Activated T-helper 1 cell treated with anti-CD3 and anti-CD28 coated beads, Interleukin-12 subunit alpha, Interleukin-12 subunit beta, Interleukin-2, Interleukin-4 antibody, amounts not matched to agents 30 ng/mL and 10 ng/mL and 1 ng/mL, durations not matched to agents 14 hours and 24 hours and 36 hours (primary cell): ENCODE data around the gene RET. TPM values are rescaled to one million over a fixed set of nuclear protein-coding genes. Genes with fewer than 3 reads are reported as not detected.

ENCODE experiments used
- DNase-seq: peaks from one replicate; pipeline ENCODE4 v3.0.0; 2021; ENCODE audit warnings: low spot score
- H3K27ac Mint-ChIP-seq: one replicate; pipeline ENCODE4 v1.8.0; 2021; ENCODE audit warnings: mild to moderate bottlenecking, mixed read lengths
- H3K27me3 Mint-ChIP-seq: one replicate; pipeline ENCODE4 v1.8.0; 2022; ENCODE audit warnings: mild to moderate bottlenecking, moderate library complexity, mixed read lengths; ENCODE audit not compliant: insufficient read depth
- H3K36me3 Mint-ChIP-seq: one replicate; pipeline ENCODE4 v1.8.0; 2021; ENCODE audit warnings: low read depth, mixed read lengths
- H3K4me1 Mint-ChIP-seq: one replicate; pipeline ENCODE4 v1.8.0; 2021; ENCODE audit warnings: low read depth, mixed read lengths
- H3K4me3 Mint-ChIP-seq: one replicate; pipeline ENCODE4 v1.8.0; 2021; ENCODE audit warnings: mild to moderate bottlenecking, moderate library complexity, mixed read lengths
- H3K9me3 Mint-ChIP-seq: one replicate; pipeline ENCODE4 v1.8.0; 2021; ENCODE audit warnings: mixed read lengths
- intact Hi-C: fragments of 100-400 bp; cut with micrococcal nuclease; formaldehyde crosslinking; loops from one replicate; pipeline ENCODE4 v1.15.1; 2024
- total RNA-seq: library from RNA; stranded (reverse); gene quantifications from 2 replicates; pipeline ENCODE4 v1.2.3, GENCODE V29; 2022

The RET gene
- total RNA-seq, 1 donor from 2014 or later, result 0.31 TPM

DNA sequence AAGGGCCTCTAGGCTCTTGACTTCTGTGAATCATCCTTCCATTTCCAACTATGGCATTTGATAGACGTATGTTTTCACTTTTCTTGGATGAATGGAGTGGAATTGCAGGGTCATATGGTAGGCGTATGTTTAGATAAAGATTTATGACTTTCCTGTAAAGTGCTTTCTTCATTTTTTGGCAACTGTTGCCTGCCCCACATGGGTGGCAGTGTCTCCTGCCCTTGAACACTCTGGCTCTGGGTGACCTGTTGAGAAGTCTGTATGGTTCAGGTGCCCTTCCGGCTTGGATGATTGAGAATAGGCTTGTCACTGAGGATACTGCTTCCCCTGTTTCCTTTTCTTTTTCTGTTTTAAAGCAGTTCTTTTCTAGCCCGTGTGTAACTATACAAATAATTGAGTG is 23.1 kb downstream of the RET start:
- no peak overlapping the region for H3K27ac Mint-ChIP-seq

DNA sequence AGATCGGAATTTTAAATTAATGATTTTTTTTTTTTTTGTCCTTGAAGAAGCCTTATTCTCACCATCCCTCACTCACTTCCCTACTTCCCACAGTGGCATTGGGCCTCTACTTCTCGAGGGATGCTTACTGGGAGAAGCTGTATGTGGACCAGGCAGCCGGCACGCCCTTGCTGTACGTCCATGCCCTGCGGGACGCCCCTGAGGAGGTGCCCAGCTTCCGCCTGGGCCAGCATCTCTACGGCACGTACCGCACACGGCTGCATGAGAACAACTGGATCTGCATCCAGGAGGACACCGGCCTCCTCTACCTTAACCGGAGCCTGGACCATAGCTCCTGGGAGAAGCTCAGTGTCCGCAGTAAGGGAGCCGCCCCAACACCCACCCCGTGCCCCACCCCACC is 23.5 kb downstream of the RET start:
- no peak overlapping the region for H3K27ac Mint-ChIP-seq
- H3K36me3 Mint-ChIP-seq, result no peaks in the 10 kb centered on the region
- intact Hi-C loops, result loop anchor here (10.0 kb wide), 1 partner anchor 926 kb away; no protein-coding TSS in a partner anchor
- H3K4me1 Mint-ChIP-seq, result no peaks in the 10 kb centered on the region
- no peak for DNase-seq
- H3K27me3 Mint-ChIP-seq, result peaks cover 25% of the 10 kb centered on the region
- no peak overlapping the region for H3K4me3 Mint-ChIP-seq
- no peaks in the 10 kb centered on the region for H3K9me3 Mint-ChIP-seq

More for the DNA sequence above, 23.1 kb downstream of the RET start:
- intact Hi-C loops, result loop anchor here (10.0 kb wide), 1 partner anchor 925 kb away; no protein-coding TSS in a partner anchor
- Mint-ChIP-seq H3K36me3 (no peaks in the 10 kb centered on the region), H3K27me3 (peaks cover 24% of the 10 kb centered on the region), H3K9me3 (no peaks in the 10 kb centered on the region), H3K4me1 (no peaks in the 10 kb centered on the region), H3K4me3 (no peak overlapping the region)
- no peak for DNase-seq

DNA sequence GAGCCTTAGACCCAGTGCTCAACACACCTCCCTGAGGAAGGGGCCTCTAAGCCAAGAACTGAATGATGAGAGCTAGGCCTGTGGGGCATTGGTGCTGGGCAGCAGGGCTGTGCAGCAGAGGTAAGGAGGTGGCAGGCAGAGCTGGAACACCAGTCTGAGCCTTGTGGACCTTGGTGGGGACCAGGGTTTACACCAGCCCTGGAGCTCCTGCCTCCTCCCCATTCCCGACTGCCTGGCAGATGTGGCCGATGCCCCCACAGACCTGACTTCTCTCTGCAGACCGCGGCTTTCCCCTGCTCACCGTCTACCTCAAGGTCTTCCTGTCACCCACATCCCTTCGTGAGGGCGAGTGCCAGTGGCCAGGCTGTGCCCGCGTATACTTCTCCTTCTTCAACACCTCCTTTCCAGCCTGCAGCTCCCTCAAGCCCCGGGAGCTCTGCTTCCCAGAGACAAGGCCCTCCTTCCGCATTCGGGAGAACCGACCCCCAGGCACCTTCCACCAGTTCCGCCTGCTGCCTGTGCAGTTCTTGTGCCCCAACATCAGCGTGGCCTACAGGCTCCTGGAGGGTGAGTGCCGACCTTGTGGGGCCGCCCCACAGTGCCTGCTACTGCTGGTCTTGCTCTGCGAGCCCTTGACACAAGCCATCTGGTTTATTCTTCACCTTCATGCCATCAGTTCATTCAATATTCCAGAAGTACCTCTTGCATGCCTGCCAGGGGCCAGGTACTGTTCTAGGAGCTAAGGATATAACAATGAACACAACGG is 25.4 kb downstream of the RET start:
- H3K27me3 Mint-ChIP-seq, result peaks cover 25% of the 10 kb centered on the region
- peak overlapping the region; percentile 13 for H3K4me3 Mint-ChIP-seq
- peaks cover 8% of the 10 kb centered on the region for H3K4me1 Mint-ChIP-seq
- DNase-seq, result no peak
- intact Hi-C loops, result loop anchor here (10.0 kb wide), 1 partner anchor 927 kb away; no protein-coding TSS in a partner anchor
- no peak overlapping the region for H3K27ac Mint-ChIP-seq
- no peaks in the 10 kb centered on the region for H3K36me3 Mint-ChIP-seq
- no peaks in the 10 kb centered on the region for H3K9me3 Mint-ChIP-seq

DNA sequence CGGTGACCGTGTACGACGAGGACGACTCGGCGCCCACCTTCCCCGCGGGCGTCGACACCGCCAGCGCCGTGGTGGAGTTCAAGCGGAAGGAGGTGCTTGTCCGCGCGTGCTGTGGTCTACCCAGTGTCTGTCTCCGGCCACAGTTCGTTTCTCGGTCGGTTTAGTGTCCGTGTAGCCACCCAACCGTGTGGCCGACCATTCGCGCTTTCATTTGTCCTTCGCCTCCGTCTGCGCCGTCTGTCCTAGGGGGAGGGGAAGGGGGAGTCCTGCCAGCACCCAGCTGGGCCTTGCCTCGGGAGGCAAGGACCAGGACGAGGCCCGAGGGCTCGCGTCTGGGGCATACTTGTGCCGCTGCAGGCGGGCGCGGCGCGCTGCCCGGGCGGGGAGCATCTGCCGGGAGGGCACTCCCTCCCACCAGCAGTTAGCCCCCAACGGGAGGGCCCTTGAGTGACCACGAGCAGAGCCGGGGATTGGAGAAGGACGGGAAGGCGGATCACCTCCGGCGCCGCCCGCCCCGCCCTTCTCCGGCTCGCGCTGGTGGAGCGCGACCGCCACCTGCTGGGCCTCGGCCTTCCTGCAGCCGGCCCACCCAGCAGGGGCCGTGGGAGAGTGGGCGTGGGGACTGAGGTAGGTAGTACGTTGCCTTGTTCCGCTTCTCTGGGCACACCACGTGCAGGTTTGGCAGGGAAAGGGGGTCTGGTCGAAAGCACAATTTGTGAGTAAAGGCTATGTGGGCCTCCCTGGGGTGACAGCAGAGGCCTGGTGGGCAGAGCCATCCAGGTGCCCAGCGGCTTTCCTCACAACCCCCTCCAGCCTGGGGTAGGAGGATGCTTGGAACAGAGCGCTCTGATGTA is 28.5 kb downstream of the RET start:
- Mint-ChIP-seq H3K9me3 (no peaks in the 10 kb centered on the region), H3K4me1 (peaks cover 13% of the 10 kb centered on the region), H3K36me3 (no peaks in the 10 kb centered on the region), H3K4me3 (peak overlapping the region; percentile 73), H3K27me3 (peaks cover 20% of the 10 kb centered on the region), H3K27ac (no peak overlapping the region)
- intact Hi-C loops, result loop anchor here (1.0 to 10.0 kb wide), 11 partner anchors 15 to 931 kb away; partner anchors contain the start of genes BMS1, ZNF32 and ZNF33B
- DNase-seq, result peak; percentile 77

DNA sequence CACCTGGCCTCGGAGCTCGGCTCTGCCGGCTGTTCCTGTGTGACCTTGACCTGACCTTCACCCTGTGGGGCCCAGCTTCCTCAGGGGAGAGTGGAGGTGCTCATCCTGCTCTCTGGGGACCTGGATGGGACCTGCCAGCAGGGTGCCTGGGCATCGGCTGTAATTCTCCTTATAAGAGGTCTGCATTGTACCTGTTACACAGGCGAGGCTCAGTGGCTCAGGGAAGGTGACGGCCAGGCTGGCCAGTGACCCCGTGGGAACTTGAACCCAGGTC is 29.0 kb downstream of the RET start:
- H3K36me3 Mint-ChIP-seq, result no peaks in the 10 kb centered on the region
- H3K27ac Mint-ChIP-seq, result no peak overlapping the region
- DNase-seq, result no peak

DNA sequence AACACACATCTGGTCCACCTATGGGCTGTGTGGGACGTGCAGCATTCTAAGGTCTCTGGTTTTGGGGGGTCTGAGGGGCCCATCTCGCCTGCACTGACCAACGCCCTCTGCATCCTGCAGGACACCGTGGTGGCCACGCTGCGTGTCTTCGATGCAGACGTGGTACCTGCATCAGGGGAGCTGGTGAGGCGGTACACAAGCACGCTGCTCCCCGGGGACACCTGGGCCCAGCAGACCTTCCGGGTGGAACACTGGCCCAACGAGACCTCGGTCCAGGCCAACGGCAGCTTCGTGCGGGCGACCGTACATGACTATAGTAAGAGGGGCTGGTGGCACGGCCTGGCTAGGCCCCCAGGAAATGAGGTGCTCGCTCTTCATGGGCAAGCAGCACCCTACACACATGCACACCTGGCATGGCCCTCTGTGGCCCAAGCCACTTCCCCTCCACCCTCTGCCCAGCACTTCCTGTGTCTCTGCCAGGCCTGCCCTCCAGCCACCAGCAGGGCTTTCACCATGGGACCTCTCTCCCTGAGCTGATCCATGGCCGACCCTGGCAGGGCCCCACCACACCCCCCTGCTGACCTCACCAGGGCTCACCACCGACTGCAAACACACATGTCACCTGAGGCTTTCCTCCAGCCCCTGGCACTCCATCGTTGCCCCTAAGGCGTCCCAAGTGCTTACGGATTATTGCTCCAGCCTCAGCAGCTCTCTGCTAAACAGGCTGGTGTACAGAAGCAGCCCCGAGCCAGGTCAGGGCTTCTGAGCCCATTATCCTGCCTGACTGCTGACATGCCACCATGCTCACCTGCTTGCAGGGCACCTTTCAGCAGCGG is 29.6 kb downstream of the RET start:
- Mint-ChIP-seq H3K36me3 (no peaks in the 10 kb centered on the region), H3K9me3 (no peaks in the 10 kb centered on the region), H3K27ac (no peak overlapping the region), H3K4me3 (peak overlapping the region; percentile 48), H3K27me3 (peaks cover 20% of the 10 kb centered on the region), H3K4me1 (peaks cover 18% of the 10 kb centered on the region)
- DNase-seq, result no peak
- intact Hi-C loops, result loop anchor here (10.0 kb wide), 1 partner anchor 932 kb away; no protein-coding TSS in a partner anchor

More for the DNA sequence above, 29.0 kb downstream of the RET start:
- peaks cover 18% of the 10 kb centered on the region for H3K4me1 Mint-ChIP-seq
- intact Hi-C loops, result loop anchor here (1.0 to 10.0 kb wide), 11 partner anchors 14 to 931 kb away; partner anchors contain the start of genes BMS1, ZNF32 and ZNF33B
- H3K27me3 Mint-ChIP-seq, result peaks cover 20% of the 10 kb centered on the region
- H3K4me3 Mint-ChIP-seq, result no peak overlapping the region
- H3K9me3 Mint-ChIP-seq, result no peaks in the 10 kb centered on the region

DNA sequence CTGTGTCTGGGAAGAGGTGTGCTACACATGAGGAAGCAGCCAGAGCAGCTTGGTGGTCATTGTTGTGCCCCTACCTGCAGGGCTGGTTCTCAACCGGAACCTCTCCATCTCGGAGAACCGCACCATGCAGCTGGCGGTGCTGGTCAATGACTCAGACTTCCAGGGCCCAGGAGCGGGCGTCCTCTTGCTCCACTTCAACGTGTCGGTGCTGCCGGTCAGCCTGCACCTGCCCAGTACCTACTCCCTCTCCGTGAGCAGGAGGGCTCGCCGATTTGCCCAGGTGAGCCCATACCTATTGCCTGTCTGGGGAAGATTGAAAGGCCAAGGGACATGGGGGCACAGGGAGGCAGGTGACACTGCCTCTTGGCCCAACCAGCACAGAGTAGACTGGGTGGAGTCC is 32.1 kb downstream of the RET start:
- intact Hi-C loops, result loop anchor here (10.0 kb wide), 1 partner anchor 934 kb away; no protein-coding TSS in a partner anchor
- Mint-ChIP-seq H3K4me1 (peaks cover 18% of the 10 kb centered on the region), H3K36me3 (no peaks in the 10 kb centered on the region), H3K9me3 (no peaks in the 10 kb centered on the region), H3K4me3 (no peak overlapping the region), H3K27me3 (peaks cover 5% of the 10 kb centered on the region), H3K27ac (no peak overlapping the region)
- DNase-seq, result no peak

DNA sequence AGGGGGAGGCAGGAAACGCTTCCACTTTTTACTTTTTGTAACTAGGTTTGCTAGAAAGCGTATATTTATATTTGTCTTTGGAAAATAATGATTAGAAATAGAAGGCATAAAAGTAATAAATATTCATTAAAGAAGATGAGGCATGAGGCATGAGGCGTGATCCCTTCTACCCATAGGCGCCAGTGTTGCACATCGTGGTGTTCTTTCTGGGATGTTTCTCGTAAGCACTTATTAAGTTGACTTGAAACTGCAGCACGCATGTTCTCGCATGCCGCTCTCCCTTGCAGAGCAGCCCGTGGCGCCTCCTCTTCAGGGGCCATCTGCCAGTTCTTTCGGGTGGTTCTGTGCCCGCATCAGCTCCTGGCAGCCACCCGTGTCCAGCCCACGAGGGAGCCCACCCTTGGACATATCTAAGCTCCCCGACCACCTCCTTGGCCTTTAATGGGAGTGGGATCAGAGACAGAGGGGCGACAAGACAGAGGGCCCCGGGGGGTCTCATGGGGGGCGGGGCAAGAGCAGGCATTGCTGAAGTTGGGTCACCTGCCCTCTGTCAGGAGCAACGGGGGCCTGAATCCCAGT is 32.9 kb downstream of the RET start:
- no peak overlapping the region for H3K4me3 Mint-ChIP-seq
- no peaks in the 10 kb centered on the region for H3K9me3 Mint-ChIP-seq
- no peaks in the 10 kb centered on the region for H3K36me3 Mint-ChIP-seq
- peaks cover 2% of the 10 kb centered on the region for H3K27me3 Mint-ChIP-seq
- no peak overlapping the region for H3K27ac Mint-ChIP-seq
- peaks cover 18% of the 10 kb centered on the region for H3K4me1 Mint-ChIP-seq
- no peak for DNase-seq
- intact Hi-C loops, result loop anchor here (10.0 kb wide), 1 partner anchor 935 kb away; no protein-coding TSS in a partner anchor

DNA sequence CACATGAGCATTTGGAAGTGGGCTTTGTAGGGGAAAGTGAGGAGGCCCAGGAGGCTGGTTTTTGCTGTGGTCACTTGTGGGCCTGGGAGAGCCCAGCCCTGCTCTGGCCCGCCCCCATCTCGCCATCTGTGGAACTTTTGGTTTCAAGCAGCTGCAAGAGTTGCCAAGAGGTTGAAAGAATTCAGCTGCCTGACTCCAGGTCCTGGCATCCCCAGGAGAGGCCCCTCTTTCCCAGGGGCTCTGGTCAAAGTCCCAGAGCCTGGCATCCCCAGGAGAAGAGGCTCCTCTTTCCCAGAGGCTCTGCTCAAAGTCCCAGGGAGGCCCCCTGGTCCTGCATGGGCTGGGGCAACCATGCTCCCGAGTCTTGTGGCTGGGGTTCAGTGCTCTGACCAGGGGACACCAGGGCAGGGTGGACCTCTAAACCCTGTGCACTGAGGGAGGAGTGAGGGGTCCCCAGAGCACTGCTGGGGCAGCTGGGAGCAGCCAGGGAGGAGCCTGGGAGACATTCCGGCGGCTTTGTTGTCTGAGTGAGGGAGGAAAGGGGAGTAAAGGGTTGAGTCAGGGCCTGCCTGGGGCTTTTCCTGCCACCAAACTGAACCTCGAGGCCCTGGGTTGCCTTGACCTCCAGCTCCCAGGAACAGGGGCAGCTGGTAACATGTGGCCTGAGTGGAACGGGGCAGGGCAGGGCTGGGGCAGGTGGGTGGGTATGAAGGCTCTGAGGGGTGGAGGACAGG is 33.6 kb downstream of the RET start:
- no peaks in the 10 kb centered on the region for H3K9me3 Mint-ChIP-seq
- no peak overlapping the region for H3K27ac Mint-ChIP-seq
- H3K4me3 Mint-ChIP-seq, result no peak overlapping the region
- DNase-seq, result no peak
- intact Hi-C loops, result no loop called here
- H3K36me3 Mint-ChIP-seq, result no peaks in the 10 kb centered on the region
- peaks cover 18% of the 10 kb centered on the region for H3K4me1 Mint-ChIP-seq
- no peaks in the 10 kb centered on the region for H3K27me3 Mint-ChIP-seq

DNA sequence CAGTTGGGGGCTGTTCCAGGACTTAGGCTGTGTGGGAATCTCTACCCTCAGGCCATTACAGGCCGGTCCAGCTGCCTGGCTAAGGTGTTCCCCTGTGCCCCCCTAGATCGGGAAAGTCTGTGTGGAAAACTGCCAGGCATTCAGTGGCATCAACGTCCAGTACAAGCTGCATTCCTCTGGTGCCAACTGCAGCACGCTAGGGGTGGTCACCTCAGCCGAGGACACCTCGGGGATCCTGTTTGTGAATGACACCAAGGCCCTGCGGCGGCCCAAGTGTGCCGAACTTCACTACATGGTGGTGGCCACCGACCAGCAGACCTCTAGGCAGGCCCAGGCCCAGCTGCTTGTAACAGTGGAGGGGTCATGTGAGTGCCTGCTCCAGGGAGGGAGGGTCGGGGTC is 34.2 kb downstream of the RET start:
- DNase-seq, result no peak
- Mint-ChIP-seq H3K4me3 (no peak overlapping the region), H3K27ac (no peak overlapping the region), H3K4me1 (peaks cover 18% of the 10 kb centered on the region), H3K9me3 (no peaks in the 10 kb centered on the region), H3K27me3 (no peaks in the 10 kb centered on the region), H3K36me3 (no peaks in the 10 kb centered on the region)
- intact Hi-C loops, result no loop called here

DNA sequence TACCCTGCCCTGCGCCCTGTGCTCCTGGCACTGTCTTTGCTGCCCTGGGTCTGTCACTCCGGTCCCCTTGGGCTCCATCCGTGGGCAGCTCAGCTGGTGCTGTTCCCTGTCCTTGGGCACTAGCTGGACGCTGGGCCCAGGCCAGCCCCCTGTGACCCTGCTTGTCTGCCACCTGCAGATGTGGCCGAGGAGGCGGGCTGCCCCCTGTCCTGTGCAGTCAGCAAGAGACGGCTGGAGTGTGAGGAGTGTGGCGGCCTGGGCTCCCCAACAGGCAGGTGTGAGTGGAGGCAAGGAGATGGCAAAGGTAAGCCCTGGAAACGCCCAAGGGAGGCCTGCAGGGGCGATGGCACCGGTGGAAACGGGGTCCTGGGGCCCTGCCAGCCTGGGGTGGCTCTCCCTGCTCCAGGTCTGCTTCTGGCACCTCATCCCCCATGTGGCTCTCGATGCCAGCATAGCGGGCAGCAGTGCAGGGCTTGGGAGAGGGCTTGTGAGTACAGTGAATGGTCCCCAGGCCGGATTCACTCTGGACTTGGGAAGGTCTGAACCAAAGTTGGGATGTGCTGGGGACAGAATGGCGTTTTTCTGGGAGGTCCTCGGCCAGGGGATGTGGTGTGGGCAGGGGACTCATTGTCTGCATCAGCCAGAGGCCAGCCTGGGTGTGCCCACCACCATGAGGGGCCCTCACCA is 35.2 kb downstream of the RET start:
- intact Hi-C loops, result no loop called here
- Mint-ChIP-seq H3K36me3 (no peaks in the 10 kb centered on the region), H3K4me1 (peaks cover 12% of the 10 kb centered on the region), H3K27ac (no peak overlapping the region), H3K4me3 (no peak overlapping the region), H3K9me3 (no peaks in the 10 kb centered on the region), H3K27me3 (no peaks in the 10 kb centered on the region)
- DNase-seq, result no peak
